ENCODE results near the gene GIGYF2.
A peak's percentile ranks its signal among the peaks of the same experiment; 100 is the strongest.
"Not testable (repeated sequence)": the region's sequence is repeated elsewhere in the genome, so short reads cannot be mapped to it uniquely, and the experiment has no call there.

Gene GIGYF2

GRCh38 chr2:232675381-232675780 lies 21.8 kb upstream of the GIGYF2 start:
- peaks cover 12% of the 10 kb centered on the region for H3K27me3 Mint-ChIP-seq
- H3K4me1 Mint-ChIP-seq (ENCODE audit: low read depth) = no peaks in the 10 kb centered on the region
- no peaks in the 10 kb centered on the region for H3K9me3 Mint-ChIP-seq
- no peak overlapping the region for H3K27ac Mint-ChIP-seq
- no peaks in the 10 kb centered on the region for H3K36me3 Mint-ChIP-seq (ENCODE audit: low read depth)
- intact Hi-C loops (cut with micrococcal nuclease) = no loop called here
- no peak overlapping the region for H3K4me3 Mint-ChIP-seq

- no peak overlapping the region for H3K27ac Mint-ChIP-seq
- H3K4me3 Mint-ChIP-seq = no peak overlapping the region
- no peaks in the 10 kb centered on the region for H3K36me3 Mint-ChIP-seq (ENCODE audit: low read depth)
- H3K27me3 Mint-ChIP-seq = peaks cover 20% of the 10 kb centered on the region
- no peaks in the 10 kb centered on the region for H3K9me3 Mint-ChIP-seq
- intact Hi-C loops (cut with micrococcal nuclease) = no loop called here
- H3K4me1 Mint-ChIP-seq (ENCODE audit: low read depth) = no peaks in the 10 kb centered on the region
Observed at GRCh38 chr2:232680006-232680405, 17.1 kb upstream of the GIGYF2 start.

GRCh38 chr2:232681527-232681926 lies 15.6 kb upstream of the GIGYF2 start:
- Mint-ChIP-seq H3K4me1 (ENCODE audit: low read depth) (no peaks in the 10 kb centered on the region), H3K9me3 (no peaks in the 10 kb centered on the region), H3K4me3 (no peak overlapping the region), H3K36me3 (ENCODE audit: low read depth) (no peaks in the 10 kb centered on the region), H3K27ac (no peak overlapping the region), H3K27me3 (peaks cover 20% of the 10 kb centered on the region)
- intact Hi-C loops (cut with micrococcal nuclease) = no loop called here

- H3K9me3 Mint-ChIP-seq = no peaks in the 10 kb centered on the region
- intact Hi-C loops (cut with micrococcal nuclease) = no loop called here
- no peak overlapping the region for H3K4me3 Mint-ChIP-seq
- H3K27ac Mint-ChIP-seq = no peak overlapping the region
- H3K27me3 Mint-ChIP-seq = peaks cover 20% of the 10 kb centered on the region
- H3K36me3 Mint-ChIP-seq (ENCODE audit: low read depth) = no peaks in the 10 kb centered on the region
- H3K4me1 Mint-ChIP-seq (ENCODE audit: low read depth) = no peaks in the 10 kb centered on the region
Observed at GRCh38 chr2:232683368-232683767, 13.8 kb upstream of the GIGYF2 start.

- H3K36me3 Mint-ChIP-seq (ENCODE audit: low read depth); H3K4me1 Mint-ChIP-seq (ENCODE audit: low read depth); H3K27ac Mint-ChIP-seq; intact Hi-C loops (cut with micrococcal nuclease); H3K9me3 Mint-ChIP-seq; H3K4me3 Mint-ChIP-seq: not testable (repeated sequence)
- H3K27me3 Mint-ChIP-seq = peaks cover 11% of the 10 kb centered on the region
Observed at GRCh38 chr2:232685391-232685790, 11.7 kb upstream of the GIGYF2 start.

- no peaks in the 10 kb centered on the region for H3K4me1 Mint-ChIP-seq (ENCODE audit: low read depth)
- no peaks in the 10 kb centered on the region for H3K36me3 Mint-ChIP-seq (ENCODE audit: low read depth)
- no peaks in the 10 kb centered on the region for H3K9me3 Mint-ChIP-seq
- H3K27ac Mint-ChIP-seq = no peak overlapping the region
- no peak overlapping the region for H3K4me3 Mint-ChIP-seq
- peaks cover 5% of the 10 kb centered on the region for H3K27me3 Mint-ChIP-seq
- intact Hi-C loops (cut with micrococcal nuclease) = no loop called here
Observed at GRCh38 chr2:232687382-232688160, 9.6 kb upstream of the GIGYF2 start.

DNA sequence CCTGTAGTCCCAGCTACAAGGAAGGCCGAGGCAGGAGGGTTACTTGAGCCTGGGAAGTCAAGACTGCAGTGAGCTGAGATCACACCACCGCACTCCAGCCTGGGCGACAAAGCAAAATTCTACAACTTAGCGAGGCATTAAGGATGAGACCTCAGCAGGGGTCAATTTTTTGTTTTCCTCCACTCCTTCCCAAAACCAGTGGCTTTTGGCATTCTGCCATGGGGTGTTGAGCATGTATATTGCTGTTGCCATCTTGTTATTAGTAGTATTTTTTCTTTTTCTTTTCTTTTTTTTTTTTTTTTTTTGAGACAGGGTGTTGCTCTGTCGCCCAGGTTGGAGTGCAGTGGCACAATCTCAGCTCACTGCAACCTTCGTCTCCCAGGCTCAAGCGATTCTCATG lies 8.9 kb upstream of the GIGYF2 start:
- intact Hi-C loops (cut with micrococcal nuclease) = no loop called here
- H3K27ac Mint-ChIP-seq = no peak overlapping the region
- H3K9me3 Mint-ChIP-seq = no peaks in the 10 kb centered on the region
- H3K4me3 Mint-ChIP-seq = no peak overlapping the region
- peaks cover 5% of the 10 kb centered on the region for H3K27me3 Mint-ChIP-seq
- no peaks in the 10 kb centered on the region for H3K36me3 Mint-ChIP-seq (ENCODE audit: low read depth)
- no peaks in the 10 kb centered on the region for H3K4me1 Mint-ChIP-seq (ENCODE audit: low read depth)

DNA sequence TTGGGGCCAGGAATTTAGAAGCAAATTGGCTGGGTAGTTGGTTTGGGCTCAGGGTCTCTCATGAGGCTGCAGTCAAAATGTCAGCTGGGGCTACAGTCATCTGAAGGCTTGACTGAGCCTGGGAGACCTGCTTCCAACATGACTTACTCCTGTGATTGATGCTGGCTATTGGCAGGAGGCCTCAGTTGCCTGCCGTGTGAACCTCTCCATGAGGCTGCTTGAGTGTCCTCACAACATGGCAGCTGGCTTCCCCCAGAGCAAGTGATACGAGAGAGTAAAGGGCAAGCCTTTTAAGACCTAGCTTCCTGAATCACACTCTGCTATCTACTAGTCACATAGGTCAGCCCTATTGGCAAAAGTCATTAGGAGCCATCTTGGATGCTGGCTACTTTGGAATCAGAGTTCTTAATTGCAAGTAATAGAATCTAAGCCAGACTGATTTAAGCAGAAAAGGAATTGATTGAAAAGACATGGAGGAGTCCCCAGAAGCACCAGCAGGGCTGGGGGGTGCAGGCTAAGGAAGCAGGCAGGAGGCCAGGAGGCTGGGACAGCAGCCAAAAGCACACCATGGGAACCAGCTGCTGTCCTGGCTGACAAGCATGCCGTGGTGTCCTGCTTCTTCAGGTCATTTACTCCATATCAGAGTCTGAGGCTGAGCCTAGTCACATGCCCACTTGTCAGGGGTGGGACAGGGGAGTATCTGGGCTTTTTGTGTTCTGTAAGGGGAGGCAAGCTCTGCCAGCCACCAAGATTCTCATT lies 7.8 kb upstream of the GIGYF2 start:
- no peak overlapping the region for H3K4me3 Mint-ChIP-seq
- no peaks in the 10 kb centered on the region for H3K9me3 Mint-ChIP-seq
- H3K27ac Mint-ChIP-seq = no peak overlapping the region
- no peaks in the 10 kb centered on the region for H3K36me3 Mint-ChIP-seq (ENCODE audit: low read depth)
- peaks cover 4% of the 10 kb centered on the region for H3K27me3 Mint-ChIP-seq
- intact Hi-C loops (cut with micrococcal nuclease) = no loop called here
- H3K4me1 Mint-ChIP-seq (ENCODE audit: low read depth) = no peaks in the 10 kb centered on the region

DNA sequence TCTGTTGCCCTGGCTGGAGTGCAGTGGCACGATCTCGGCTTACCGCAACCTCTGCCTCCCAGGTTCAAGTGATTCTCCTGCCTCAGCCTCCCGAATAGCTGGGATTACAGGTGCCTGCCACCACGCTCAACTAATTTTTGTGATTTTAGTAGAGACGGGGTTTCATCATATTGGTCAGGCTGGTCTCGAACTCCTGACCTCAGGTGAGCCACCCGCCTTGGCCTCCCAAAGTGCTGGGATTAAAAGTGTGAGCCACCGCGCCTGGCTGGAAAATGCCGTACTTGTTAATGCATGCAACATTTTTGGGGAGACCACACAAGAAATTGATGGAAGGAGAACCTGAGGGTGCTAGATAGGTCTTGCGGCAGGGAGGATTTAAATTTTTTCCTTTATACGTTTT lies 6.0 kb upstream of the GIGYF2 start:
- H3K9me3 Mint-ChIP-seq; intact Hi-C loops (cut with micrococcal nuclease); H3K27ac Mint-ChIP-seq; H3K4me3 Mint-ChIP-seq; H3K4me1 Mint-ChIP-seq (ENCODE audit: low read depth); H3K27me3 Mint-ChIP-seq; H3K36me3 Mint-ChIP-seq (ENCODE audit: low read depth): not testable (repeated sequence)

DNA sequence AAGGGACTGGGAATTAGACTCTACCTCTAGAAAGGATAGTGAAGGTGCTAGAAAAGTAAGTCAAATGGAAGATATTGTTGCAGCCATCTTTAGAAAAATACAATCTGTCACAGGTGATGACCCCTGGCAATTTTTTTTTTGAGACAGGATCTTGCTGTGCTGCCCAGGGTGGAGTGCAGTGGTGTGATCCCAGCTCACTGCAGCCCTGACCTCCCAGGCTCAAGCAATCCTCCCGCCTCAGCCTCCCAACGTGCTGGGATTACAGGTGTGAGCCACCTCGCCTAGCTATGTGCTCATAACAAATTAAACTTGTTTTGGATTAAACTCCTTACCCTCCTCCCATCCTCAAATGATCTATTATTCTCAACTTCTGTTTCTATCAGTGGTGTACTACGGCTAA lies 3.8 kb upstream of the GIGYF2 start:
- Mint-ChIP-seq H3K4me1 (ENCODE audit: low read depth) (peaks cover 7% of the 10 kb centered on the region), H3K27ac (no peak overlapping the region), H3K27me3 (peaks cover 5% of the 10 kb centered on the region), H3K9me3 (no peaks in the 10 kb centered on the region), H3K36me3 (ENCODE audit: low read depth) (peaks cover 8% of the 10 kb centered on the region), H3K4me3 (no peak overlapping the region)
- intact Hi-C loops (cut with micrococcal nuclease) = no loop called here

DNA sequence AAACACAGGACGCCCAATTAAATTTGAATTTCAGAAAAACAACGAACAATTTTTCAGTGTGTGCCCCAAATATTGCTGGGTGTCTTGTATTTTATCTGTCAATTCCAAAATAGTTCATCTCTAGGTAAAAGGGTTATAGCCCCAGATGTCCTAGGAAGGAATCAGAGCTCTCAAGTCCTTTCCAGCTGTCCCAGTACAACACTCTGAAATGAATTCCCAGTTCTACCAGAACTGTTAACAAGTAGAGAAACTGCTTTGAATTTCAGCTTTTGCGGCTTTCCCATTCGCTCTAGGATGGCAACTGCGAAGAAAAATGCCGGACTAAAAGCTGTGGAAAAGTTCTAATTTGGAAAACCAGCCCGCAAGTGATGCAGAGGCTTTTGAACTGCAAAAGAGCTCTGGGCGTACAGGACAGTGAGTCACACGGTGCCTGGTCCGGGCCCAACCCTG lies 497 bp upstream of the GIGYF2 start:
- H3K4me3 Mint-ChIP-seq = peak overlapping the region; percentile 93
- H3K27ac Mint-ChIP-seq = peak overlapping the region; percentile 92
- H3K27me3 Mint-ChIP-seq = peaks cover 5% of the 10 kb centered on the region
- peaks cover 33% of the 10 kb centered on the region for H3K36me3 Mint-ChIP-seq (ENCODE audit: low read depth)
- peaks cover 34% of the 10 kb centered on the region for H3K4me1 Mint-ChIP-seq (ENCODE audit: low read depth)
- H3K9me3 Mint-ChIP-seq = no peaks in the 10 kb centered on the region
- intact Hi-C loops (cut with micrococcal nuclease) = no loop called here

DNA sequence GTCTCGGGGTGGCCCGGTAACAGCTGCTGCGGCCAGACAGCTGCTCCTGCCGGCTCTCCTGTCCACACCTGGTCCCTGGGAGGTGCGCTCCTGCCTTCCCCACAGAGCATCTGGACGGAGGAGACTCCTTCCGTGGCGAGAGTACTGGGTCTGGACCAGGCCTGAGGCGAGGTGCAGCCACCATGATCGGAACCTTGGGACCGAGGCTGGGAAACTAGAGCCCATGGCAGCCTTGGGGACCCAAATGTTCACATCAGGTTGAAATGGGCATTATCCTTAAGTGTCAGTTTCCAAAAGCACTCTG lies 628 bp downstream of the GIGYF2 start:
- intact Hi-C loops (cut with micrococcal nuclease) = no loop called here

DNA sequence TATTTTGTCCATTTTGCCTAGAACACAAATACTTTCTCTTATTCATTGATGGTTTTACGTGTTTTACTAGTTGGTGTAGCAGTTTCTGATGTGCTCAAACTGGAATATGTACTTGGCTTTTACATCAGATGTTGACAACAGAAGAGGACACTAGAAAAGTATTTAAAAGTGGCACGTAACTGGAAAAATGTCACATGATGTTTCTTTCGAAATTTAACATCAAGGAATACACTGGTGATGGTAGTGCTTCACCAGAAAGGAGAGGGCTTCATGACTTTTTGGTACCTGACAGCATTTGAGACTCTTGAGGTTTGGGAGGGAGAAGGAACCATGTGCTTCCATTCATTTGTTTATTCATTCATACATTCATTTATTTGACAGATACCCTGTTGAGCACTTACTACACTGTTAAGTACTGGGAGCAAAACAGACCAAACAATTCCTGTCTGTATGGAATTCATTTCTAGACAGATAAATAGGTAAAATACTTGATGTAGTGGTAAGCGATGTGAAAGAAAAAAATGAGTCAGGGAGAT lies 1.5 kb downstream of the GIGYF2 start:
- Mint-ChIP-seq H3K4me1 (ENCODE audit: low read depth) (peaks cover 35% of the 10 kb centered on the region), H3K4me3 (peak overlapping the region; percentile 93), H3K36me3 (ENCODE audit: low read depth) (peaks cover 50% of the 10 kb centered on the region), H3K27ac (peak overlapping the region; percentile 92), H3K27me3 (peaks cover 2% of the 10 kb centered on the region), H3K9me3 (no peaks in the 10 kb centered on the region)
- intact Hi-C loops (cut with micrococcal nuclease) = no loop called here

More for the DNA sequence above, 628 bp downstream of the GIGYF2 start:
- H3K4me3 Mint-ChIP-seq = peak overlapping the region; percentile 93
- no peaks in the 10 kb centered on the region for H3K9me3 Mint-ChIP-seq
- H3K36me3 Mint-ChIP-seq (ENCODE audit: low read depth) = peaks cover 44% of the 10 kb centered on the region
- peaks cover 2% of the 10 kb centered on the region for H3K27me3 Mint-ChIP-seq
- peak overlapping the region; percentile 92 for H3K27ac Mint-ChIP-seq
- peaks cover 35% of the 10 kb centered on the region for H3K4me1 Mint-ChIP-seq (ENCODE audit: low read depth)

DNA sequence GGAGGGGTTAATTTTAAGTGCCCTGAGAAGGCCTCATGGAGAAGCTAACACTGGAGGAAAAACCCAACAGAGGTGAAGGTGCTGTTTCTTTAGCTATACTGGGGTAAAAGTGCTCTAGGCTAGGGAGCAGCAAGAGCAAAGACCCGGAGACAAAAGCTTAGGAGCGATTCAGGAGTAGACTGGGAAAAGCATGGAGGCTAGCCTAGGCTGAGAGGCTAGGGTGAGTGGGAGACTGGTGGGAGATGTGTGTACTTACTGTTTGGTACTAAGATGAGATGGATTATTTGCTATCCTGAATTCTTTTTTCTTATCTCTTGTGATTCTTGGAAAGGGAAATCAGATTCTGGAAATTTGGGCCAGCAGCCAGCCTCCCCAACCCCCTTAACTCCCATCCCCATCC lies 2.0 kb downstream of the GIGYF2 start:
- Mint-ChIP-seq H3K4me1 (ENCODE audit: low read depth) (peaks cover 35% of the 10 kb centered on the region), H3K4me3 (peak overlapping the region; percentile 93)
- intact Hi-C loops (cut with micrococcal nuclease) = no loop called here

More for the DNA sequence above, 2.0 kb downstream of the GIGYF2 start:
- no peaks in the 10 kb centered on the region for H3K9me3 Mint-ChIP-seq
- peaks cover 55% of the 10 kb centered on the region for H3K36me3 Mint-ChIP-seq (ENCODE audit: low read depth)
- peak overlapping the region; percentile 92 for H3K27ac Mint-ChIP-seq
- peaks cover 2% of the 10 kb centered on the region for H3K27me3 Mint-ChIP-seq
